Glomerular visceral epithelial cell (primary cell): ENCODE data around the gene COL6A2.
"Not testable (repeated sequence)": the region's sequence is repeated elsewhere in the genome, so short reads cannot be mapped to it uniquely, and the experiment has no call there.

Experiments
- DNase-seq: peaks from one replicate; pipeline ENCODE4 v3.0.0-alpha.2; 2016; ENCODE audit errors: extremely low spot score

The COL6A2 gene

DNA sequence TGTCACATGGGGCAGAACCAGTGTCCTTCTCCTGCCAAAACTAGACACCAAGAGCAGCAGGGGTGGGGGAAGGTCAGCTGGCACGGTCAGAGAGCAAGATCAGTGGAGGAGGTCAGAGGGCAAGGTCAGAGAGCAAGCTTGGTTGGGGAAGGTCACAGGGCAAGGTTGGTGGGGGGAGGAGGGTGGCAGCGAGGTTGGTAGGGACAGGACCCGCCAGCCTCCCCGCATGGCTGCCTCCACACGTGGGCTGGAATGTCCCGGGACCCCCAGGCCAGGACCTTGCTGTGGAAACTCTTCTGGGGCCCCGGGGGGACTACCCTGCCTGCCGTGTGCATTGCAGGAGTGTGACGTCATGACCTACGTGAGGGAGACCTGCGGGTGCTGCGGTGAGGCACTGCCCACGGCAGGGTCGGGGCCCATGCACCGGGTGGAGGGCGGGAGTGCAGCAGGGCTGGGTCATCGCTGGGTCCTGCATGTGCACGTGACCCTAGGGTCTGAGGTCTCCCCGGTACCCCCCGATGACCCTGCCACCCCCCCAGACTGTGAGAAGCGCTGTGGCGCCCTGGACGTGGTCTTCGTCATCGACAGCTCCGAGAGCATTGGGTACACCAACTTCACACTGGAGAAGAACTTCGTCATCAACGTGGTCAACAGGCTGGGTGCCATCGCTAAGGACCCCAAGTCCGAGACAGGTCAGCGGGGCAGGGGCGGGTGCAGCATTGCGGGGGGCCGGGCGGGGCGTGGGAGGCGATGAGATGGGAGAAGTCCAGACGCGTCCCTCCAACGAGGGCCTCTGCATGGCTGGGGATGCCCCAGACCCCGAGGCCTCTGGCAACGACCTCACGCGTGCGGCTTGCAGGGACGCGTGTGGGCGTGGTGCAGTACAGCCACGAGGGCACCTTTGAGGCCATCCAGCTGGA is 27.3 kb downstream of the COL6A2 start:
- DNase-seq, result no peak

DNA sequence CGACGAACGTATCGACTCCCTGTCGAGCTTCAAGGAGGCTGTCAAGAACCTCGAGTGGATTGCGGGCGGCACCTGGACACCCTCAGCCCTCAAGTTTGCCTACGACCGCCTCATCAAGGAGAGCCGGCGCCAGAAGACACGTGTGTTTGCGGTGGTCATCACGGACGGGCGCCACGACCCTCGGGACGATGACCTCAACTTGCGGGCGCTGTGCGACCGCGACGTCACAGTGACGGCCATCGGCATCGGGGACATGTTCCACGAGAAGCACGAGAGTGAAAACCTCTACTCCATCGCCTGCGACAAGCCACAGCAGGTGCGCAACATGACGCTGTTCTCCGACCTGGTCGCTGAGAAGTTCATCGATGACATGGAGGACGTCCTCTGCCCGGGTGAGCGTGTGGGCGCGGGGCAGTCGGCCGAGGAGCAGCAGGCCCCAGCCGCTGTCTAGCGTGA is 28.0 kb downstream of the COL6A2 start:
- DNase-seq, result no peak

DNA sequence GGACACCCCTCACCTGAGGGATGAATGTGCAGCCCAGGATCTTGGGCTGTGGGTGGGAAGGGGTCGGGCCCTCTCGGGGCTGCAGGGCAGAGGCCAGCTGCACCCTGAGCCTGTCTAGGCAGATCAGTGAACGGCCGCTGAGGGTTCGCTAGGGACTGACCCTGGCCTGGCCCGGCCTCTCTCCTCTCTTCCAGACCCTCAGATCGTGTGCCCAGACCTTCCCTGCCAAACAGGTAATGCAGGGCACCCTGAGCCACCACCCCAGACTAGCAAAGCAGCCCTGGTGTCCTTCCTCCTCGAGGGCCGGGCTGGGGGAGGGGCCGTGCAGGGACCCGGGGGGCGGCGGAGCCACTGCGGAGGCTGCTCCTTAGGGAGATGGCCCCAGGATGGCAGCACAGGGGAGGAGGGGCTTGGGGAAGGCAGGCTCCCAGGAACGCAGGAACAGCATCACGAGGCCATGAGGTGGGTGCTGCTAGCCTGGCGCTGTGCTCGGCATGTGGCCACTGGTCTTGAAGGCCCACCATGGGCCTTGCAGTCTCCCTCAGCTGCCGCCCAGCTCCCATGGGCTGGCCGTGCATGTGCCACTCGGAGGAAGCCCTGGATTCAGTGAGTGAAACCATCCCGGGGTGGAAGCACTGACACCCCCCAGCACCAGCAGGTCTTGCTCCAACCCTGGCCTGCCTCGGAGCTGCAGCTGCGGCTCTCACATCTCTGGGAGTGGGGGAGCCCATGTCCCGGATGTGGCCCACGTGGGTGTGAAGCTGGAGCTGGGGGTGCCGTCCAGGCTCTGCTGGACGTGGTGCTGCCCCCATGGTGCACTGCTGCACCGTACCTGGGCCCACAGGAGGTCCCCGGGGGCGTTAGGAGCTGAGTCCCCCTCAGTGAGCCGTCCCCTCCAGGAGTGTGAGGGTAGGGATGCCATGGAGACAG is 28.7 kb downstream of the COL6A2 start:
- DNase-seq, result no peak

DNA sequence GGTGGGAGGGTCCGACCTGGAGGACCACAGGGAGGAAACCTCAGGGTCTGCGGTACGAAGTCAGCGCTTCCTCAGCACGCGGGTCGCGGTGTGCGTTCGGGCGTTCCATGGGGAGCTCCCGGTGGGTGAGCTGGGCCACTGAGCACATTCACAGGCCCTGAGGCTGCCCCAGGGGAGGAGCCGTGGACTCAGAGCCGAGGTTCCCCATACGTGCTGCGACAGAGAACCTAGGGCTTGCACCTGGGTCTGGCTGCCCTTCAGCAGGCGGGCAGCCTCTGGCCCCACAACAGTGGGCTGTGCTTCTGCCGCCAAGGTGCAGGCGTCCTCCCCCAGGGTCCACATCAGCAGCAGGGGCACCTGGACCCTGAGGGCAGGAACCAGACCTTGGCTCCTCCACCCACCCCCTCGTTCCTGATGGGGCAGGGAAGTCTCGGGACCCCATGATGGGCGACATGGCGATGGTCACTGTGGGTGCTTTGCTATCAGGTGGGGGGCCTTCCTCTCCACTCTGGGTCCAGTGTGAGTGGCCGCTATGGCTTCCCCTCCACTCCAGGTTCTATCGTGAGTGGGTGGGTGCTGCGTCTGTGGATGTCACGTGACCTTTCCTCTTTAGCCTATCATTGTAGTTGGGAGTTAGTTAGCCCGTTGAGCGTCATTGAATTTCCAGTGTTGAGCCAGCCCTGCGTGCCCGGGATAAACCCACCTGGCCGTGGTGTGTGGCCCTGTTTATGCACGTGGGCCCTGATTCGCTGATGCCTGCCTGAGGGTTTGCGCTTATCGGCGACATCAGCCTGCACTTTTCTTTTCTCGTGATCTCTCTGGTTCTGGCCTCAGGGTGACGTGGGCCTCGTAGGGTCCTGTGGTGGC is 29.6 kb downstream of the COL6A2 start:
- DNase-seq, result no peak

DNA sequence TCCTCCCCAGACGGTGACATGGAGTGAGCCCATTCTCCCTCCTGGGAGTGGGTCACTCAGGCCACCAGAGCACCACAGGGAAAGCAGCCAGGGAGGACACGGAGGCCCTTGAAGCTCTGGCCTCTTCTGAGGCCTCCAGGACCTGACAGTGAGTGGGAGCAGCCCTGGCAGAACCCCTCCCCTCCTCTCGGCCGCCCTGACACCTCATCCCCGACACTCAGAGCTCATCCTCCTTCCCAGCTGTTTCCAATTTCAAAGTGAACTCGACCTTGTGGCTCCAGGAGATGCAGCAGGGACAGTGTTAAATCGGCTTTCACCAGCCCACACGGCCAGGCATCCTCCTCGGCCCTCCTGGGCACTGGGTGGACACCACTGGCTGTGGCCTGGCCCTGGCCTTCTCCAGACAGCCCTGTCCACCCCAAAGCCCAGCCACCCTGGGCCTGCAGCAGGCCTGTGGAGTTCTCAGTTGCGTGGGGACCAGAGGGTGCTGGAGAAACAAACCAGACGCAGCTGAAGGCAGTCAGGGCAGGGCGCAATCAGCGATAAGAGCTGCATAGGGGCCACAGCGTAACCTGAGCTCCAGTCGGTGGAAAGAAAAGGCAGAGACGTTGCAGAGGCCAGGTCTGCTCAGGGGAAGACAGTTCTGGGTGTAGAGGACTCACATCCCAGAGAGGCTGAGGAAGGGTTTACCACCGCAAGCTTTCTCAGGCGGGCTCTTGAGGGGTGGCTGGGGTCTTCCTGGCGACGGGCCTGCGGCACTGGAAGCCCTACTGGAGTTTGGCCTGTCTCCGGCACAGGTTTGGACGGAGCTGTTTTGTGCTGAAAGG is 30.4 kb downstream of the COL6A2 start:
- DNase-seq, result no peak

DNA sequence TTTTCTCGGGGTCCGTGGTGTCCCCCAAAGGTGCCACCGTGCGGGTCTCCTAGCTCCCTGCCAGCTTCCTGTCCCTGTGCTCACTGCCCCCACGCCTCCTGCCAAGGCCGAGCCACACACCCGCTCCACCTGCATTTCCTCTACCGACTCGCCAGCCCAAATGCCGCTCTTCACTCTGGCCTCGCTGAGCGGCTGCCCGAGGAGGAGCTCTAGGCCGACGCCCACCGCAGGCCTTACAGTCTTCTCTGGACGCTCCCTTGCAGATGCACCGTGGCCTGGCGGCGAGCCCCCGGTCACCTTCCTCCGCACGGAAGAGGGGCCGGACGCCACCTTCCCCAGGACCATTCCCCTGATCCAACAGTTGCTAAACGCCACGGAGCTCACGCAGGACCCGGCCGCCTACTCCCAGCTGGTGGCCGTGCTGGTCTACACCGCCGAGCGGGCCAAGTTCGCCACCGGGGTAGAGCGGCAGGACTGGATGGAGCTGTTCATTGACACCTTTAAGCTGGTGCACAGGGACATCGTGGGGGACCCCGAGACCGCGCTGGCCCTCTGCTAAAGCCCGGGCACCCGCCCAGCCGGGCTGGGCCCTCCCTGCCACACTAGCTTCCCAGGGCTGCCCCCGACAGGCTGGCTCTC is 31.1 kb downstream of the COL6A2 start:
- DNase-seq, result no peak

DNA sequence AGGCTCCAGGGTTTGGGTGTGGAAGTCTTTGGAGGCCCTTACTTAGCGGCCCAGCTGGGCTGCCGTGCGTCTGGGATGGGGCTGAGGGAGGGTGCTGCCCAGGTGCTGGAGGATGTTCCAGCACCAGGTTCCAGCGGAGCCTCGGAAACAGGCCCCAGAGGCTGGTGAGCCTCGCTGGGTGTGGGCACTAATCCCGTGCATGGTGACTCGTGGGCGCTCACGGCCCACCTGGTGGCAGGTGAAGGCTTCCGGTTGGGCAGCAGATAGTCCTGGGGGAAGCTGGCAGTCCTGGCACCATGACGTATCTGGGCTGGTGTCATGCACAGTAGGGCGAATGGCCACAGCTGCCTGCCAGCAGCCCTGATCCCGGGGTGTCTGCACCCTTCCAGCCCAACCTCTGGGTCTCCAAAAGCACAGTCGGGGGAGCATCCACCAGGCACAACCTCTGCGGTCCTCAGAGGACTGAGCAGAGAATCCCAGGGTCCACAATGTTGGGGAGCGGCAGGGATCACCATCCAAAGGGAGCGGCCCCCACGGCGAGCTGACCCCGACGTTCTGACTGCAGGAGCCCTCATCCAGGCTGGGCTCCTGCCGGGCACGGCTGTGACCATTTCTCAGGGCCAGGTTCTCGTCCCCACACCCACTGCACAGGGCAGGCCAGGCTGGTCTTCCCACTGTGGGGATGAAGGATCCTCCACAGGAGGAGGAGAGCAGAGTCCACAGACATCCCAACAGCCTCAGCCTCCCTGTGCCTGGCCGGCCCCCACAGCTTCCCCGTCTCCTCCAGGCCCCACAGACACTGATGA is 32.1 kb downstream of the COL6A2 start:
- no peak for DNase-seq

DNA sequence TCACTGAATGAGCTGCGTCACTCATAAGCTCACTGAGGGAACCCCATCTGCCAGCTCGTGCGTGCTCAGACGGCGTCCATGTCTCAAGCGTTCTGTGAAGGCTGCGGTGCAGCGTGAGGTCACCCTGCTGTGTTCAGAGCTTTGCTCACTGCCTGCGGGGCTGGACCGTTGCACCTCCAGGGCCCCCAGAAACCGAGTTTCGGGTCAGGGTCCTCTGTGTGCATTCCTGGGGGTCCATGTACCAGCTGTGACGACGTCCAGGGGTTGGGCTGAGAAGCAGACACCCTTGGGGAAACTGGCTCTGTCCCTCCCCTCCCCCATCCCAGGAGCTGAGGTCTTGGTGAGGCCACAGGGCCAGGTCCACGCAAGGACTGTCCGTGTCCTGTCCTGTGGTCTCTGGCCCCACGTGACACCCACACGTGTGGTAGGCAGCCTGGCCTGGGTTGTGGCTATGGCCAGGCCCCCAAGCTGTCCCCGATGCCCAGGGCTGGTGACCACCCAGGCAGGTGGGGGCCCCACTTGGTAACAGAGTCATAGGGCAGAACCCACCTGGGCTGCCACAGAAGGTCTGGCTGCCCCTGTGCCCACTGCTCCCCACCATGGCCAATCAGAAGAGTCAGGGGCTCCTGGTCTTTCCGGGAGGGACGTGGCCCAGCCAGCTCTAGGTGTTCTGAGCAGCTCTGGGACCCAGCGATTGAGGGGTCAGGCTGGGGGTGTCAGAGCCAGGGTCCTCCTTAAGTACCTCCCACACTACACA is 33.1 kb downstream of the COL6A2 start:
- no peak for DNase-seq

DNA sequence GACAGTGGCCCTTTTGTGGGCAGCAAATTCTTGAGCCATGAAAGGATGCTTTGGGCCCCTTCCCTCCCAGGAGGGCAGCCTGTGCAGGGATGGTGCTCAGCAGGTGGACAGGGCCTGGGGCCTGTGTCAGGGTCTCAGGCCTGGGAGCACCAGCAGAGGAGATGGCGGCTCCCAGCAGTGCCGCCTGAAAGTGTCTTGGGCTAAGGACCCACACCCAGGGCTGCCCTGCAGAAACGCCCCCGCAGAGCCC is 33.6 kb downstream of the COL6A2 start:
- no peak for DNase-seq

DNA sequence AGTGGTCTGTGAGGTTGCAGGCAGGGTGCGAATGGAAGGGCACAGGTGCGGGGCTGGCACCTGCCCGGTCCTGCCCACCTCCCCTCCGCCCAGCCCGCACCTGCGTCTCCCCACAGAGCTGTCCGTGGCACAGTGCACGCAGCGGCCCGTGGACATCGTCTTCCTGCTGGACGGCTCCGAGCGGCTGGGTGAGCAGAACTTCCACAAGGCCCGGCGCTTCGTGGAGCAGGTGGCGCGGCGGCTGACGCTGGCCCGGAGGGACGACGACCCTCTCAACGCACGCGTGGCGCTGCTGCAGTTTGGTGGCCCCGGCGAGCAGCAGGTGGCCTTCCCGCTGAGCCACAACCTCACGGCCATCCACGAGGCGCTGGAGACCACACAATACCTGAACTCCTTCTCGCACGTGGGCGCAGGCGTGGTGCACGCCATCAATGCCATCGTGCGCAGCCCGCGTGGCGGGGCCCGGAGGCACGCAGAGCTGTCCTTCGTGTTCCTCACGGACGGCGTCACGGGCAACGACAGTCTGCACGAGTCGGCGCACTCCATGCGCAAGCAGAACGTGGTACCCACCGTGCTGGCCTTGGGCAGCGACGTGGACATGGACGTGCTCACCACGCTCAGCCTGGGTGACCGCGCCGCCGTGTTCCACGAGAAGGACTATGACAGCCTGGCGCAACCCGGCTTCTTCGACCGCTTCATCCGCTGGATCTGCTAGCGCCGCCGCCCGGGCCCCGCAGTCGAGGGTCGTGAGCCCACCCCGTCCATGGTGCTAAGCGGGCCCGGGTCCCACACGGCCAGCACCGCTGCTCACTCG is 34.1 kb downstream of the COL6A2 start:
- DNase-seq, result no peak

DNA sequence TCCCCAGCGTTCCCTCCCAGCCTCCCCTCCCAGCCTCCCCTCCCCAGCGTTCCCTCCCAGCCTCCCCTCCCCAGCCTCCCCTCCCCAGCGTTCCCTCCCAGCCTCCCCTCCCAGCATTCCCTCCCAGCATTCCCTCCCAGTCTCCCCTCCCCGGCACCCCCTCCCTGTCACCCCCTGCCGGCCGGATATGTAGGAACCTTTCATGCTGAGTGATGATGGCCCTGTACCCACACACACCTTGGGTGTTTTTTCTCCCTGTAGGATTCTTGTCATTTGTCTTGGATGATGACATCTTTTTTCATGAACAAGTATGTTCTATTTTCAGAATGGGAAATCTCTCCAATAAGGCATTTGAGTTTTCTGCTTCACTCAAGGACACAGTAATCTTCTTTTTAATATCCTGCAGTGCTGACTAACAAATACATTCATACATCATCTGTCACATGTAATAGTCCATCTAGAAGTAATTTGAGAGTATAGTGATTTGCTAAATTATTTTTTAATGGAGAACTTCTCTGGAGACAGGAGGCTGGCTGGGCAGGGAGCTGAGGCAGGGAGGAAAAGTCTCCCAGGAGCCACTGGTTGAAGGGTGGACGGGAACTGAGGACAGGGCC is 38.0 kb downstream of the COL6A2 start:
- no peak for DNase-seq

DNA sequence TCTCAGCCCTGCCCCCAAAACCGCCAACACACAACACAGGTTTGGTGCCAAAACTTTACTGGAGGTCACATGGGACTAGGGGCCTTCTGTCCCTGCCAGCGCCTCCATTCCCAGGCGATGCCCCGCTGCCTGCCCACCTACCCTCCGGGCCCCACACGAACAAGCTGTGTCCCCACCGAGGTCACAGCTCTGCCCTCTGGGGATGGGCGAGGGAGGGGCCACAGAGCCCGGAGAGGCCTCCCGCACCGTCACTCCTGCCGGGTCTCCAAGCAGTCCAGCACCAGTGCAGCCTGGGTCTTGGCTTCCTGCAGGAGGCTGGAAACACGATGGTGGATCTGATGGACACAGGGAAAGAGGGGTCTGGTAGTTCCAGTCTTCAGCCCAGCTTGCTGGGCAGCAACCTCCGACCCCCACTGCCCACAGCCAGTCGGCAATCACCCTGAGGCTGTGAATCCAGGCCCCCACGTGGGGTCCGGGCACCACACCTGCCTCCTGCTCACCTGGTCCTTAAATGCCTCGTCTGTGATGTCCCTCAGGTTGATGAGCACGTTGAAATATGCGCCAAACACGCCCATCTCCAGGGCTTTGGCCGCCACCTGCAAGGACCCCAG is 38.9 kb downstream of the COL6A2 start:
- no peak for DNase-seq

DNA sequence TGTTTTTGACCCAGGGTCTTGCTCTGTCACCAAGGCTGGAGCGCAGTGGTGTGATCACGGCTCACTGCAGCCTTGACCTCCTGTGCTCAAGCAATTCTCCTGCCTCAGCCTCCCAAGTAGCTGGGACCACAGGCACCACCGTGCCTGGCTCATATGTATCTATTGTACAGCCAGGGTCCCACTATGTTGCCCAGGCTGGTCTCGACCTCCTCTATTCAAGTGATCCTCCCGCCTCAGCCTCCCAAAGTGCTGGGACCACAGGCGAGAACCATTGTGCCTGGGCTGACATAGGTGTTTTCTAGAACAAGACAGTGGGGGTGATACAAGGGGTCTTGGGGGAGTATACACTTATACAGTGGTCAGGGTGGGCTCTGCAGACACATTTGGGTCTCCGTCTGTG is 40.0 kb downstream of the COL6A2 start:
- no peak for DNase-seq

DNA sequence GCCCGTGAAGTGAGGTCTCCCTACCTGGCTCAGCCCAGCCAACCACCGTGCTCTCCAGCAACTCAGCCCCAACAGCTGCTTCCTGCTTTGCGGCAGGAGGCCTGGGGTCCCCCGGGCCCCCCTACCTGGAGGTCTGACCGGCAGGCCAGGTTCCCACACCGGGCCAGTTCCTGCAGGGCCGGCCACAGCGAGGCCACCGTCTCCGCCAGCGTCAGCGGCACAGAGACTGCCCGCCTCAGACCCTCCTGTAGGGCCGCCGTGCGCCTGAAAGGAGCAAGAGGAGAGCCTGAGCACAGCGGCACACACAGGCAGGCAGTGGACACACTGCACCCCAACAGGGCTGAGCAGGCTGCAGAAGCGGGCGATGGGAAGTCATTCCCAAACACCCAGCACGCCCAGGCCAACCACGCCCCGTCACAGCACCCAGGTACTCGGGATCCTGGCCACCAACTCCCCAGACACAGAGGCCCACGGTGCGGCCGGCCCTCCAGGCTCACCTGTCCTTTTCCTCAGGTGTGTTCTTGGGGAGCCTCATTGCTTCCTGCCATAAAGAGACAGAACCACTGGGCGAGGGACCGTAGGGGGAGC is 40.6 kb downstream of the COL6A2 start:
- no peak for DNase-seq

DNA sequence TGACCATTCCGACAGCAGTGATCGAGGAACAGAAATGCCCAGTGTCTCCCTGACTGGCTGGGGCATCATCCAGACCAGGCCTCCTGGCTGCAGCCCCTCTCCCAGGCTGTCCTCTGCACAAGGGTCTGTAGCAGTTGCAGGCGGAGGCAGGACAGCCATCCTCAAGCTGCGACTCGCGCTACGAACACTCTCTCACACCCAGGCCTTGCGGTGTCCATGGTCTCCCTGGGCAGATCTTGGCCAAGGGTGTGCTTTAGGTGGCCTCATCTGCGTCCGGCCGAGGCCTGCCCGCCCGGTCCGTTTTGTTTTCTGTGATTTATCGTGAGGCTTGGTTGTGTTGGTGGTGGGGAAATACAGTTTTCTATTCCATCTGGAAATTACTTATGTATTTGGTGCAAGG is 41.8 kb downstream of the COL6A2 start:
- no peak for DNase-seq

DNA sequence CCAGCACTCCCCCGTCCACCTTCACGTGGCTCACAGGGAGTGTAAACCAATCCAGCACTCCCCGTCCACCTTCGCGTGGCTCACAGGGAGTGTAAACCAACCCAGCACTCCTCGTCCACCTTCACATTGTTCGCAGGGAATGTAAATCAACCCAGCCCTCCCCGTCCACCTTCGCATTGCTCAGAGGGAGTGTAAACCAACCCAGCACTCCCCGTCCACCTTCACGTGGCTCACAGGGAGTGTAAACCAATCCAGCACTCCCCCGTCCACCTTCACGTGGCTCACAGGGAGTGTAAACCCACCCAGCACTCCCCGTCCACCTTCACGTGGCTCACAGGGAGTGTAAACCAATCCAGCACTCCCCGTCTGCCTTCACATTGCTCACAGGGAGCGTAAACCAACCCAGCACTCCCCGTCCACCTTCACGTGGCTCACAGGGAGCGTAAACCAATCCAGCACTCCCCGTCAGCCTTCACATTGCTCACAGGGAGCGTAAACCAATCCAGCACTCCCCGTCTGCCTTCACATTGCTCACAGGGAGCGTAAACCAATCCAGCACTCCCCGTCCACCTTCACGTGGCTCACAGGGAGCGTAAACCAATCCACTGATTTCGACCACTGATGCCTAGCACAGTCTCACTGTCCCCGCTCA is 42.6 kb downstream of the COL6A2 start:
- DNase-seq, result not testable (repeated sequence)
